SU-DHL-6 (cell line): ENCODE data around the gene NVL.

Experiments
- EZH2phosphoT487 ChIP-seq: fragments of 200-600 bp; sonication (generic), shearing (Covaris generic); conservative IDR thresholded peaks from 2 replicates; pipeline ENCODE4 v1.6.1; 2018; ENCODE audit warnings: mild to moderate bottlenecking, antibody characterized with exemption, low read length, moderate library complexity, mixed read lengths
- TF ChIP-seq, protein P1 (sequence below): fragments of 200-600 bp; sonication (generic); IDR thresholded peaks from one replicate; pipeline ENCODE4 v1.5.1; 2017; ENCODE audit warnings: antibody characterized with exemption, mild to moderate bottlenecking, low read length, moderate library complexity; ENCODE audit not compliant: insufficient read depth, poor library complexity, severe bottlenecking

DNA sequence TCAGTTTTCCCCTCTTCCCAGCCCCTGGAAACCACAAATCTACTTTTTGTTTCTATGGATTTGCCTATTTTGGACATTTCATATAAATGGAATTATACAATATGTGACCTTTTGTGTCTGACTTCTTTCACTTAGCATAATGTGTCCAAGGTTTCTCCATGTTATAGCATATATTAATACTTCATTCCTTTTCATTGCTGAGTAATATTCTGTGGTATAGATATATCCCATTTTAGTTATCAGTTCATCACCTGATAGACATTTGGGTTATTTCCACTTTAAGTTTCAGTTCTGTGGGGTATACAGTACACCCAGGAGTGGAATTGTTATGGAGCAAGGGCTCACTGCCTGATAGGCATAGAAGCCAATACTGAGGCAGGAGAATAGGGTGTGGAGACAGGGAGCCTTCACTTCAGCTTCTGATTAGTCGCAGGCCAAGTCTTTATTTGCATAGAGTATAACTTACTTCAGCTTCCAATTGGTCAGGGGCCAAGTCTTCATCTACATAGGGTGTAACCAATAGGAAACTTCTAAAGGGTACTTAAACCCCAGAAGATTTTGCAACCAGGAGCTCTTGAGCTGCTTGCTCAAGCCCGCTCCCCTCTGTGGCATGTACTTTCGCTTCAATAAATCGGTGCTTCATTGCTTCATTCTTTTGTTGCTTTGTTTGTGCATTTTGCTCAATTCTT lies 8.3 kb upstream of the NVL start:
- TF ChIP-seq, protein P1, sequence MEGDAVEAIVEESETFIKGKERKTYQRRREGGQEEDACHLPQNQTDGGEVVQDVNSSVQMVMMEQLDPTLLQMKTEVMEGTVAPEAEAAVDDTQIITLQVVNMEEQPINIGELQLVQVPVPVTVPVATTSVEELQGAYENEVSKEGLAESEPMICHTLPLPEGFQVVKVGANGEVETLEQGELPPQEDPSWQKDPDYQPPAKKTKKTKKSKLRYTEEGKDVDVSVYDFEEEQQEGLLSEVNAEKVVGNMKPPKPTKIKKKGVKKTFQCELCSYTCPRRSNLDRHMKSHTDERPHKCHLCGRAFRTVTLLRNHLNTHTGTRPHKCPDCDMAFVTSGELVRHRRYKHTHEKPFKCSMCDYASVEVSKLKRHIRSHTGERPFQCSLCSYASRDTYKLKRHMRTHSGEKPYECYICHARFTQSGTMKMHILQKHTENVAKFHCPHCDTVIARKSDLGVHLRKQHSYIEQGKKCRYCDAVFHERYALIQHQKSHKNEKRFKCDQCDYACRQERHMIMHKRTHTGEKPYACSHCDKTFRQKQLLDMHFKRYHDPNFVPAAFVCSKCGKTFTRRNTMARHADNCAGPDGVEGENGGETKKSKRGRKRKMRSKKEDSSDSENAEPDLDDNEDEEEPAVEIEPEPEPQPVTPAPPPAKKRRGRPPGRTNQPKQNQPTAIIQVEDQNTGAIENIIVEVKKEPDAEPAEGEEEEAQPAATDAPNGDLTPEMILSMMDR: no peak
- no peak for TF ChIP-seq EZH2phosphoT487
